Stimulated activated CD4-positive, alpha-beta T cell treated with anti-CD3 and anti-CD28 coated beads, Interleukin-1b, Interleukin-23, amount 100 ng/mL, for 24 hours (primary cell): ENCODE results near the gene SH3PXD2B.
"Not testable (repeated sequence)": the region's sequence is repeated elsewhere in the genome, so short reads cannot be mapped to it uniquely, and the experiment has no call there.

ENCODE experiments used
- DNase-seq, 4 experiments: peaks; one replicate each; pipeline ENCODE4 v3.0.0-alpha.2; 2020; ENCODE audit warnings: low read depth in 4 of 4, low spot score in 1 of 4

SH3PXD2B gene

DNA sequence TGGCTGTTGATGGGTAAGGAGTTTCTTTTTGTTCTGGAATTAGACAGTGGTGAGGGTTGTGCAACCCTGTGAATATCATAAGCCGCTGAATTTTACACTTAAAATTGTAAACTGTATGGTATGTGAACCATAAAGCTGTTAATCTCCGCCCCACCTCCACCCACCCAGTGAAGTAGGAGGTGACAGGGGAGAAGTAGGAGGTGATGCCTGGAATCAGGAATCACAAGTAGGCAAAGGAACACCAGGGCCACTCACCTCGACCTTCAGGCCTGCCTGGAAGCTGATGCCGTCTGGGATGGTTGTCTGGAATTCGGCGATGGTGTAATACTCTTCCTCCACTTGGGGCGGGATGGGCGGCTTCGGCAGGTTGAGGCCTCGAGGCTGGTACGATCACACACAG is 108.4 kb downstream of the SH3PXD2B start:
- DNase-seq: no peak

DNA sequence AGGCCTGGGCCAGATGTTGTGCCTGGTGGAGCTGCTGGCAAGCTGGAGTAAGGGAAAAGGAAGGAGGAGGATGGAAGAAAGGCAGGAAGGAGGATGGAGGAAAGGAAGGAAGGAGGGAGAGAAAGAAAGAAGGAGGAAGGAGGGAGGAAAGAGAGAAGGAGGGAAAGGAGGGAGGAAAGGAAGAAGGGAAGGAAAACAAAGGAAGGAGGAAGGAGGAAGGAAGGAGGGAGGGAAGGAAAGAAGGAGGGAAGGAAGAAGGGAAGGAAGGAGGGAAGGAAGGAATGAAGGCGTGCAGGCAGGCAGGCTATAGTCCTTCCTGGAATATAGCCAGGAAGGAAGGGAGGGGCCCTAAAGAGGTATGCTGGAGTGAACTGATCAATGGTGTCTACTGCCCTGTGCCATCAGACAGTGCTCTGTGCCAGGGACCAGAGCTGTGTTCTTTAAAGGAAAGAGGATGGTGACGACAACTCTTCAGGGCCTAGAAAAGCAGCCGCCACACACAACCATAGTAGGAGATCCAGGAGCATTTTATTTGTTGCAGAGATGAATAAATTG is 109.4 kb downstream of the SH3PXD2B start:
- no peak for DNase-seq

DNA sequence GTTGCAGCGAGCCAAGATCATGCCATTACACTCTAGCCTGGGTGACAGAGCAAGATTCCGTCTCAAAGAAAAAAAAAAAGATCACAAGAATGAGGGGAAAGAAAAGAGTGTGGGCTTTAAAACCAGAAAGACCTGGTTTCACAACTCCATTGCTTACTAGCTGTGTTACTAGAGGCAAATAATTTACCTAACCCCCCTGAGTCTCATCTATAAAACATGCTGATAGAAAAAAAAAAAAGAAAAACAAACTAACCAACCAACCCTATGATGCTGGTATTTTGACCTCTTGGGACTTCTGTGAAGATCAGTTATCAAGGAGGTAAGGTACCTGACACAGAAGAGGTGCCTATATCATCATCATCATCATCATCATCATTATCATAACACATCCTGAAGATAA is 110.6 kb downstream of the SH3PXD2B start:
- no peak for DNase-seq

DNA sequence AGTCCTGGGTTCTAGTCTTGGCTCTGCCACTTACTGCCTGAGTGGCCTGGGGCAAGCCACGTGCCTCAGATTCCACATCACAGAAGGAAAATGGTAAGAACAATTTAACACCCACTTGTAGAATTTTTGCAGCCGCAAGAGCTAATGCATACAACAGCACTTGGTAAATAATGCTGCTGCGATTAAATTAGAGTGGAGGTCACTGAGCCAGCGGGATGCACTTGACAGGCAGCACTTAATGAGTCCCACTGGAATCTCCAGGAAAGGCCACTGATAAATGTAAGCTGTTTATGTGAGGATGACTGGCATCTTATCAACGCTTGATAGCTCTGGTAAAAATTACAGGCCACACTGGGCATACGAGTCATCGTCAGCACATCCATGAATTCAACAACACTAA is 111.4 kb downstream of the SH3PXD2B start:
- DNase-seq: no peak

DNA sequence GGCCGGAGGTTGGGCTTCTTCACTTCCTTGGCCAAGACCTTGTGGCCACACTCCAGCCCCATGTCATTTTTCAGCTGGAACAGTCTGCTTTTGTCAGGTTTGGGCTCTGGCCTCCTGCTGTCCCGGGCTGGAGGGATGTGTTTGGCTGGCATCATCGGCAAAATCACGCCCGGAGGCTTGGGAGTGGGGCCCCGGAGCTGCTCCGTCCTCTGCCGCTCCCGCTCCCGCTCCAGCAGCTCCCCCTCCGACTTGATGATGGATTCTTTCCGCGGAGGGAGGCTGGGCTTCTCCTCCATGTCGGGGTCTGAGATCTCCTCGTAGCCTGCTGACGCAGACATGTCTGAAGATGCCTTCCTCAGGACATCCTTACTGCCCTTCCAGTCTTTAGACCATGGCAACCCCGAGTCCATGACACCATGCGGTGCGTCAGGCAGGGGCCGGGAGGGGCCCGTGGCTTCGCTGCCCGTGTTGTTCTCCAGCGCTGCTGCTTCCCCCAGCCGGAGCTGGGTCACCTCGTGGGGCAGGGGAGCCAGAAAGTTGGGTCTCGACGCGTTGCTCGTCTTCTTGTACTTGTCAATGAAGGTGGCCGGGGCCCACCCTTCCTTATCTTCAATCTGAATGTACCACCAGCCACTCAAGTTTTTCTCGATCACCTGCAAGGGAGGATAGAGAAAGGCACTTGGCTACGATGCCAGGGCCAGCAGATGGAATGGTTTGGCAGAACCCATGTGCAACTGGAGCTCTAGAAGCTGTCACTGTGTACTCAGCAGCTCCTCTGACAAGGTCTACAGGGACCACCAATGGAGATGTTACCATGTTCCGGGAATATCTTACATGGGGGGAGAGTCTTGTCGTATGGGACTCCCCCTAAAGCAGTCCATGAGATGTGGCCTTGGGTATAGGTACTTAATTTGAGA is 114.8 kb downstream of the SH3PXD2B start:
- no peak for DNase-seq

DNA sequence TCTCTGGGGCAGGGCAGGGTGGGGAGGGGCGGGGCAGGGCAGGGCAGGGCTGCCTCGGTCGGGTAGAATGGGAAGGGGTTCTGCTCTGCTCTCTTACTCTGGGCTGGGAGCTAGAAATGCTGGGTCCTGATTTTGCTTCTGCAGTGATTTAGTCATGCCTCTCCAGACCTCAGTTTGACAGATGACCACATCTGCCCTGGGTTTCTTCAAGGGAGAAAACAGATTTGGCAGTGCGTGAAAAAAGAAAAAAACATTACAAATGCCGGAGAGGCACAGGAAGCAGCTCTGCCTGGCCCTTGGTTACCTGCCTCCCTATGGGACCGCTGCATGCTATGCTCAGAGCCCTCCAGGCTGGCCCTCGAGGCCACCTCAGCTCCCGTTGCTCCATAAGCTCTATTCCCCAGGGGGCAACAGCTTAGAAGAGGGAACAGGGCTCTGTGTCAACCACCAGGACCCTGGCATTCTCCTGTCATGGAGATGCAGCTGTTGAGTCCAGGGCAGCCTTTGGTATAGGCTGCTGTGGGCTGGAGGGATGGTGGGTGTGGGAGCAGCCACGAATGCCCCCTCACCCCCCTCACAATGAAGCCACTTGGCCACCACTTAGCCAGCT is 117.5 kb downstream of the SH3PXD2B start:
- DNase-seq: no peak

DNA sequence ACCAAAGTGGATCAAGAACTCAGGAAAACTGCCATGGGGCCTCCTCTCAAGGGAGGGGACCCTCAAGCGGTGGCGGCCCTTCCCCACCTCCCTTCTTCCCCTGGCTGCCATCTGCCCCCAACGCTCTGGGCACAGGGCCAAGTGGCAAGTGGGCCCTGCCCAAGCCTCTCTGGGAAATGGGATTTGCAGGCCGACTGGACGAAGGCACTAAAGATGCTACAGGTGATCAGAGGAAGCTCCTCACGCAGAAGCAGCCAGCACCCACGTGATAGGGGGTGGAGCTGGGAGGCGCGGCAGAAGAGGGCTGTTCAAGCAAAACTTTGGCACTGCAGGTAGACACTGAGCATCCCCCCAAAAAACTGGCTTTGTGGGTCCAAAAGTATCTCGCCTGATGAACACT is 118.1 kb downstream of the SH3PXD2B start:
- no peak for DNase-seq

DNA sequence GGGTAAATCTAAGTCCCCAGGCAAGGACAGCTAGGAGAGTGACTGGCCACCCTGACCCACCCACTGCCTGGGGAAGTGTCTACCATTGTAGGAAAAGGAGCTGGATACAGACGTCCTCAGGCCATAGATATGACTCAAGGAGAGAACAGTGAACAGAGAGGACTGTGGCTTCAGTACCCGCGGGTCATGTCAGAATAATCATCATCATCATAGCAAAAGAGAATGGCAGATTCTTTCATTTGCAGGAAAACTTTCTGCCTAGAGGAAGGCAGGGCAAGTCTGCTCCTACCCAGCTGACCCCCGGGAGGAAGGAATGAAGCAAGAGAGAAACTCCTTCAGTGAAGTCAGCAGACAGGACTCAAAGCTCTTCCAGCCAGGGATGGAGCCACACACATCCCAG is 118.6 kb downstream of the SH3PXD2B start:
- no peak for DNase-seq

DNA sequence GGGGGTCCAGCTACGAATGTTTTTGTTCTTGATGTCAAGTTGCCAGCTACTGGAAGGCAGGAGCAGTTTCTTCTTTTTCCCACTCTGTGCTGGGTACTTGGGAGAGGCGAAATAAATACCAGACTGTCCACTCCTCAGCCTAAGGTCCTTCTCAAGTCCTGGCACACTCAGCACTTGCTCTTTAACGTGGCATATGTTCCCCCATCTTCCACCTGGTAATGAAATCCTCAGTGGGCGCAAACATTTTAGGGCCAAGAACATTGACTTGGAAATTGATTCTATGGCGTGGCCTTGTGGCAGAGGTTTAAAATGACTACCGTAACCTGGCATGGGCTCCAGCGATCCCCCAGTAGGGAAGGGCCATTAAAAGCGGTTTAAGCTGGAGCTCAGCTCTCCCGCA is 119.7 kb downstream of the SH3PXD2B start:
- DNase-seq: no peak

DNA sequence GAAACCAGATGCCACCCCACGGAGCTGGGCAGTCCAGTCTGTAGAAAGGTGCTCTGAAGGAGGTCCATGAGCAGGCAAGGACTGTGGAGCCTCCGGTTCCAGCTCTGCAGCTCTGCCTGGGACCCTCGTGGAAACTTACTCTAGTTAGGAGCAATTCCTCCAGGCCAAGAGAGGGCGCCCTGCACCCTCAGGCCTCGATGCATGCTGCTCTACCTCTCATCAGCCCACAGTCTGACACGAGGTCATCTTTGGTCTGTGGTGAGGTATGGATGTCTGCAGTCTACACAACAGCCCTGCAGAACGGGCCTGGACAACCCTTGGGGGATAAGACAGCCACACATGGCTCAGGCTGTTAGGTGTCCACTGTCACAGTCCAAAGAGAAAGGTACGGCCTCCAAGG is 120.1 kb downstream of the SH3PXD2B start:
- no peak for DNase-seq

DNA sequence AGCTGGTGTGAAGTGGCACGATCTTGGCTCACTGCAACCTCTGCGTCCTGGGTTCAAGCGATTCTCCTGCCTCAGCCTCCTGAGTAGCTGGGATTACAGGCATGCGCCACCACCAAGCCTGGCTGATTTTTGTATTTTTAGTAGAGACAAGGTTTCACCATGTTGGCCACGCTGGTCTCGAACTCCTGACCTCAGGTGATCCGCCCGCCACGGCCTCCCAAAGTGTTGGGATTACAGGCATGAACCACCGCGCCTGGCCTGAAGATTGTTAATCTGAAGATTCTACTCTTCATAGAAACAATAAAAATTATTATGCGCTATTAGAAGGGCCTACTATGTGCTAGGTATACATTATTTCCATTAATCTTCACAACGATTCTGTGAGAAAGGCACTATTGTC is 127.4 kb downstream of the SH3PXD2B start:
- not testable (repeated sequence) for DNase-seq

DNA sequence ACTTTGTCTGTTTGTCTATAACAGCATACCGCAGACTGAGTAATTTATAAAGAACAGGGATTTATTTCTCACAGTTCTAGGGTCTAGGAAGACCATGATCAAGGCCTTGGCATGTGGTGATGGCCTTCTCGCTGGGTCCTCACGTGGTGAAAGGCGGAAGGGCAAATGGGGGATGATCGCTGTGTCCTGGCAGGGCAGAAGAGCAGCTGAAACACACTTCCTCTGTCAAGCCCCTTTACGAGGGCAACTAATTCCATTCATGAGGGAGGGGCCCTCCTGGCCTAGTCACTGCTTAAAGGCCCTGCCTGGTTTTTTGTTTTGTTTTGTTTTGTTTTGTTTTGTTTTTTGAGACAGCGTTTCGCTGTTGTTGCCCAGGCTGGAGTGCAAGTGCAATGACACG is 128.9 kb downstream of the SH3PXD2B start:
- no peak for DNase-seq

DNA sequence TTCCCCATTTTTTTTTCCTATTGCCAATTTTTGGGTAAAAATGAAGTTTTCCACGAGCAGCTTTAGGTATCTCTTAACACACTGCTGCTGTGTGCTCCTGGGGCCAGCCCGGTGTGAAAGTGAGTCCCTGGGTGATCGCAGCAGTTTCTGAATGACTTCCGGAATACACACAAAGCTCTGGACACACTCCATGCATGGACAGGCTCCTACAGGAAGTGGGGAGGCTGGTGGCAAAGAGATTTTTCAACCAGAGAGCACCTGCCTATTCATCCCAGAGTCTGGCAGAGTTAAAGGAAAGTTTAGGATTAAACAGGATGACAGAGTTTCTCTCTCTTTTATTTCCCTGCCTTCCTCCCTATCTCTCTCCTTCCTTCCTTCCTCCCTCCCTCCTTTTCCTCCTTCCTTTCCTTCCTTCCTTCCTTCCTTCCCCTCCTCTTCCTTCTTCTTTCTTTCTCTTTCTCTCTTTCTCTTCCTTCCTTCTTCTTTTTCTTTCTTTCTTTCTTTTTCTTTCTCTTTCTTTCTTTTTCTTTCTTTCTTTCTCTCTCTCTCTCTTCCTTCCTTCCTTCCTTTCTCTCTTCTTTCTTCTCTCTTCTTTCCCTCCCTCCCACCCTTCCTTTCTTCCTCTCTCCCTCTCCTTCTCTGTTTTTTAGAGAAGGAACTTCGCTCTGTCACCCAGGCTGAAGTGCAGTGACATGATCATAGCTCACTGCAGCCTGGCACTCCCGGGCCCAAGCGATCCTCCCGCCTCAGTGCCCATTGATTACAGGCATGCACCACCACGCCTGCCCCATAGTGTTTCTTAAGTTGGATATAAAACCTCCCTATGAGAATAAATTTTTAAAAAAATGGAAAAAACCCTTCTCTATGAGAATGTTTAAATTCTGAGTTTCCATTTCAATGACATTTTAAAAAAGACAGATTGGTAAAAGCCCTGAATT is 132.0 kb downstream of the SH3PXD2B start:
- no peak for DNase-seq

DNA sequence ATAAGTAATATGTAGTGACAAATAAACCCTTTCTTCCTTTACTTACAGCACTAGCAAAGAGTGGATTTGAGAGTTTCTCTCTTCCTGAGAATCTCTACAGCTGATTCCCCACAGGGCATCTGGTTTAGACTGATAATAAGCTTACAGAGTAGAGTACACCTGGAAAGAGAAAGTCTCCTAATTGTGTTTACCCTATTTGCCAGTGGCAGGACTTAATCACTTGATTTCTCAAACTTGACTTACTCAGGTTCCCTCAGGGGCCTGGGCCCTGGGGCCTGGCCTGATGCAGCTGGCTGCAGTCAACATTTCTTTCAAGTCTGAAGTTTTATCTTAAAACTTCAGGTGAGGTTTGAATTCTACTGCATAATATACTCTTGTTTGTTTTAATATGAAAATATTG is 132.7 kb downstream of the SH3PXD2B start:
- no peak for DNase-seq

DNA sequence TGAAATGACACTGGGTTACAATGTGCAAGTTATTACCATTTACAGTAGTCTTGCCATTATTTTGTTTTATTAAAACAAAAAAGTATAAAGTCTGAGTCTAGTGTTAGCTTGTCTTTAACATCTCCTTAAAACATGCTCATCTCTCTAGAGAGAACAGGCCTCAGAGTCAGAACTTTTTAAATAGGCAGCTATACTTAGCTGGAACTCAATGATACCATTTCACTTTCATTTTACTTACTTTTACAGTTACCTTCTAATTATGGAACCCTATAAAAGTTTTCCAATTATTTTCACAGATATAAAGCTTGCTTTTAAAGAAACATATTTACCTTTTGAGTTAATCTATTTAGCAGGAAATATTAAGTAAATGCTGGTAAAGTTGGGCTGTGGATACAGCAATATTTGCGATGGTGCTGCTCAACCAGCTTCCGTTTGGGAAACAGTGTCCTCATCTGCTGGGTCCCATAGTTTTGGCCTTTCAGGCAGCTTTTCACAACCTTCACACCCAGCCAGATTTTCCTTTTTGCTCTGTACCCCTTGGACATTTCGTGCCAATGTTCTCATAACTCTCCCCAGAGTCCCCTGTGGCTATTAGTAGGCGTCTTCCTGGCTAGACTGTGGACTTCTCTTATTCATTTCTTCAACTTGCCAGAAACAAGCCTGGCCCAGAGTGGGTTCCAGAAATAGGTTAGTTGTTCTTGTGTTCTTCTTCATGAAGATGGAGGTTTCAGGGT is 134.4 kb downstream of the SH3PXD2B start:
- no peak for DNase-seq

DNA sequence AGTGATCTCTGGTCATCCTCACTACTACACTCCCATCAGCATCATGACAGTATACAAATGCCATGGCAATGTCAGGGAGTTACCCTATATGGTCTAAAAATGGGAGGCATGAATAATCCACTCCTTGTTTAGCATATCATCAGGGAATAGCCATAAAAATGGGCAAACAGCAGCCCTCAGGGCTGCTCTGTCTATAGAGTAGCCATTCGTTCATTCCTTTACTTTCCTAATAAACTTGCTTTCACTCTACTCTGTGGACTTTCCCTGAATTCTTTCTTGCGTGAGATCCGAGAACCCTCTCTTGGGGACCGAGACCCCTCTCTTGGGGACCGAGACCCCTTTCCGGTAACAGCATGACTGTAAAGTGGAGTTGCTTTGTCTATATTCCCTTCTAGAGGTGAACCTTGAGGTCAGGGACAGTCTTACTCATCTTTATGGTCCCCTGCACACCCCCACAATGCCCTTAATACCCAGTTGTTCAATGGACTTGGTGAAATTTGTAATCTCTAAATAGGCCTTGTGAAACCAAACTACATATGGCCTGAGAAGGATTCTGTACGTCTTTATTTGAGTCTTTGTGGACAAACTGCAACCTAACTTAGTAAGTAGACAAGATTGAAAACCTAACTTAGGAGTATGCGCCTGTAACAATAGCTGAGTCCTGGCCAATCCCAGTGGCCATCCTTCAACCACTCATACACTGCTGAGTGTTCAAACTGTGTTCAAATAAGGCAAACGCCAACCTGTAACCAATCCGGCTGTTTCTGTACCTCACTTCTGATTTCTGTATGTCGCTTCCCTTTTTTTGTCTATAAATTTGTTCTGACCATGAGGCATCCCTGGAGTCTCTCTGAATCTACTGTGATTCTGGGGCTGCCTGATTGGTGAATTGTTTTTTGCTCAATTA is 138.5 kb downstream of the SH3PXD2B start:
- DNase-seq: no peak

DNA sequence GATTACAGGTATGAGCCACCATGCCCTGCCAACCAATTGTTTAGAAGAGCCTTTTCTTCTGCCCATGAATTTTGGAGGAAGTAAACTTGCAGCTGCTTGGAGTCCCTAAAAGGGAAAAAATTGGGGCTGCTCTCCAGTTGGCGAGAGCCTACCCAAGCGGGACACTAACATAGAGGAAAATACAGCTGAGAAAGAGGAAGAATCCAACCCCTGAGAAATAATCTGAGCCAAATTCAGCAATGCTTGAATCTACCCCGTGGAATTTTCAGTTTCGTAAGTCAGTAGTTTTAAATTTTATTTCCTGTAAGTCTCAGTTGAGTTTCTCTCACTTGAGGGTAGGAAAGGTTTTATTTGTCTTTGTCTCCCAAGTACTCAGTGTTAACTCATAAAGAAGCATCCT is 140.4 kb downstream of the SH3PXD2B start:
- no peak for DNase-seq

DNA sequence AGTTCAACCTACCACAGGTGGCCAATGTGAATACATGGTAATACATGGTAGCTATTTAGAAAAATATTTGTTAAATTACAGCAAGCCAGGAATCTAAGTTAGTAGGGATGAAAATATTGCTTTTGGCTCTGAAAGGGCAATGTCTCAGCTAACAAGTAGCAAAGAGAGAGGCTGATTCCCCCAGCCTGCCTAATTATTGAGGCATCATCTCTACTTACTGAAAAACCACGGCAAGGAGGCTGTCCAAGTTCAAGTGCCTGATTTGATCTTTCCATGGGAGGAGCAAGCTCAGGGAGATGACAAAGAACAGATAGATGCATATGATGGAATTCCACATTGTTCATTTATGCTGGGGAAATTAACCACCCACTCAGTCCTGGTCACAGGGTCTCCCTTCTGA is 142.0 kb downstream of the SH3PXD2B start:
- DNase-seq: no peak

DNA sequence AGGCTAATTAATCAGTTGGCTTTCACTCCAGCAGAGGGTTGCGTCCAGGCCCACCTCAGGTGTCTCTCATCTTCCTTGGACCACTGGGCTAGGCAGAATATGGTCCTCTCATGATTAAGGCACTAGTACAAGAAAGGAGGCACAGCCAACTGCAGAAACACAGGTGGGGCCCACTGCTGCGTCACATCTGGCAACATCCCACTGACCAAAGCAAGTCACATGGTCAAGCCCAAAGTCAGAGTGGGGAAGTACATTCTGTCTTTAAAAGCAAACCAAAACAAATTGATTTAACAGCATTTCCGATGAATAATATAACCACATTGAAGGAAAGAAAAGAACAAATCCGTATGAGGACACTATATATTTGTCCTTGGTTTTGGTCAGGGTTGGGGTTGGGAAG is 142.7 kb downstream of the SH3PXD2B start:
- DNase-seq: no peak

DNA sequence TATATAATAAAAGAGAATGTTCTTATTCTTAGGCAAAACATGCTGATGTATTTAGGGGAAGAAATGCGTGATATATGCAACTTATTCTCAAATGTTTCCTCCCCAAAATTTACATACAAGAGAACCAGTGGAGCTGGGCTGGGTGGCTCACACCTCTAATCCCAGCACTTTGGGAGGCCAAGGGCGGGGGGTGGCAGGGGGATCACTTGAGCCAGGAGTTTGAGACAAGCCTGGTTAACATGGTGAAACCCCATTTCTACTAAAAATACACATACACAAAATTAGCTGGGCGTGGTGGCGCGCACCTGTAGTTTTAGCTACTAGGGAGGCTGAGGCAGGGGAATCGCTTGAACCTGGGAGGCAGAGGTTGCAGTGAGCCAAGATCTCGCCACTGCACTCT is 143.3 kb downstream of the SH3PXD2B start:
- DNase-seq: no peak
